DMS79 treated with DMSO at 0.1 percent for 48 hours (cell line): ENCODE results near the gene HOXB1.
"Not testable (repeated sequence)": the region's sequence is repeated elsewhere in the genome, so short reads cannot be mapped to it uniquely, and the experiment has no call there.

Experiments
- DNase-seq: peaks from one replicate; lab custom pipeline; 2025; lab: John Stamatoyannopoulos, UW

HOXB1 gene

DNA sequence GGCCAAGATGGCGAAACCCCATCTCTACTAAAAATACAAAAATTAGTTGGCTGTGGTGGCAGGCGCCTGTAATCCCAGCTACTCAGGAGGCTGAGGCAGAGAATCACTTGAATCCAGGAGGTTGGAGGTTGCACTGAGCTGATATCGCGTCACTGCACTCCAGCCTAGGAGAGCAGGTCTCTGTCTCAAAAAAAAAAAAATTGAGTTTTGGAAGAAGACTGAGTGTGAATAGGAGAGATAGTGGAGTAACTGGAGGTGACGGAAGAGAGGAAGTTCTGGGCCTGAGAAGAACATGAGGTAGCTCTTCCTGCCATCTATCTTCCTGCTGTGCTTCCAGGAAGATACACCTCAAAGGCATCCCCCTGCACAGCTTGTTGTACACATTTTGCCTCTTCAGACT lies 11.4 kb downstream of the HOXB1 start:
- no peak for DNase-seq

DNA sequence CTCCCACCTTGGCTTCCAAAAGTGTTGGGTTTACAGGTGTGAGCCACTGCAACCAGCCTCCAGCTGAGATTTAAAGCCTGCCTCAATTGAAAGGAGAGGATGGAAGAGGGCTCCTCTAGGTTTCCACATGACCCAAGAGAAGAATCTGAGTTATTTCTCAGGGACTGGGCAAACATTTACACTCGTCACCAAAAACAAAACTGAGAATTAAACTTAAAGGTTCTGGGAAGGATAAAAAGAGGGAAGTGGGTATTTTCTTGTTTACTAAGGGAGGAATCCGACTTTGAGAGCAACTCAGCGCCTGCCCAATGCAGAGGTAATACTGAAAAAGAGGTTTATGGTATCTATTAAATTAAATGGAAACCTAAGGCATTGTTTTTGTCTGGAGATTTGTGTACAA lies 13.3 kb downstream of the HOXB1 start:
- DNase-seq: no peak

DNA sequence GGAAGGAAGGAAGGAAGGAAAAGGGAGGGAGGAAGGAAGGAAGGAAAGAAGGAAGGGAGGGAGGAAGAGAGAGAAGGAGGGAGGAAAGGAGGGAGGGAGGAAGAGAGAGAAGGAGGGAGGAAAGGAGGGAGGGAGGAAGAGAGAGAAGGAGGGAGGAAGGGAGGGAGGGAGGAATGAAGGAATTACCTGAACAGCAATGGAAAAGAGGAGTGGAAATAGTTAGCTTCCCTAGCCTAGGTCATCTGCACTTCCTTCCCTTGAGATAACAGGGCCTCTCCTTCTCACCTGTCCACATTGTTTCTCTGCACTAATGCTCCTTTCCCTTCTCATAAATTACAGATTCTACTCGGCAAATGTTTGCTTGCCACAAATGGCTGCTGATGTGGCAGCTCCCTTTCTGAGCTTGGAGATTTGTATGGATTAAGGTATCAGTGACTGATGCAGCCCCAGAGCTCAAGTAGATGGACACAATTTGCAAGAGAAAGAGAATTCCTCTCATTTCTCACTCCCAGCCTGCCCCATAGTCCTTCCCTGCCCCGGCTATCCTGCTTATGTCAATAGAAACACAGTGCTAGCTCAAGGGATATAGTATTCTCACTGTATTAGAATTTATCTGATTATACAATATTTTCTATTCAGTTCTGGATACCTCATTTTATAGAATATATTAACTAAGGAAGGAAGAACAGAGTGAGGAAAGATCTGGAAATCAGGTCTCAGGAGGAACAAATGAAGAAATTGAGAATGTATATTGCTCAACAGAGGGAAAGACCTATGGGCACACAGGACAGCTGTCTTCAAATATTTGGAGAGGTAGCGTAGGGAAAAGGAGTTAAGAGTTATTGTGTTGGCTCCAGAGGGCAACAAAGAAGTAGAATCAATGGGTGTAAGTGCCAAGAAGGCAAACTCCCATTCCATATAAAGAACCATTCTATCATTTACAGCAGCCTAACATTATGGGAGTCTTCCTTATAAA lies 14.6 kb downstream of the HOXB1 start:
- no peak for DNase-seq

DNA sequence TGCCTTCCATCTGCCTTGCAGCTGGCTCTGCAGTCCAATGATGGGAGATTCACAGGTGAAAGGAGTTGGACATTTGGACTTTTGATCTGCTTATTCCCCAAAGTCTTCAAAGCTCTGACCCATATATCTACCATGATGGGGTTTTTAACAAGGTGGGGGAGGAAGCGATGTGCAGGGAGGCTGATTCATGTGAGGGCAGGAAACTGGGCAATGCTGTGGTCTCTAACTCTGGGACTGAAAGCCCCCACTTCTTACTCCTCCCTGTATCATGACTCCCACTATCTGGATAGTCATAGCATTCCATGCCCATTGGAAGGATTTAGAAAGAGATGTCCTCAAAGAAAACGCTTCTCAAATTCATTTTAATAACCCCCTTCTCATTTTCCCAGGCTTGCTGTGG lies 16.3 kb downstream of the HOXB1 start:
- DNase-seq: no peak

DNA sequence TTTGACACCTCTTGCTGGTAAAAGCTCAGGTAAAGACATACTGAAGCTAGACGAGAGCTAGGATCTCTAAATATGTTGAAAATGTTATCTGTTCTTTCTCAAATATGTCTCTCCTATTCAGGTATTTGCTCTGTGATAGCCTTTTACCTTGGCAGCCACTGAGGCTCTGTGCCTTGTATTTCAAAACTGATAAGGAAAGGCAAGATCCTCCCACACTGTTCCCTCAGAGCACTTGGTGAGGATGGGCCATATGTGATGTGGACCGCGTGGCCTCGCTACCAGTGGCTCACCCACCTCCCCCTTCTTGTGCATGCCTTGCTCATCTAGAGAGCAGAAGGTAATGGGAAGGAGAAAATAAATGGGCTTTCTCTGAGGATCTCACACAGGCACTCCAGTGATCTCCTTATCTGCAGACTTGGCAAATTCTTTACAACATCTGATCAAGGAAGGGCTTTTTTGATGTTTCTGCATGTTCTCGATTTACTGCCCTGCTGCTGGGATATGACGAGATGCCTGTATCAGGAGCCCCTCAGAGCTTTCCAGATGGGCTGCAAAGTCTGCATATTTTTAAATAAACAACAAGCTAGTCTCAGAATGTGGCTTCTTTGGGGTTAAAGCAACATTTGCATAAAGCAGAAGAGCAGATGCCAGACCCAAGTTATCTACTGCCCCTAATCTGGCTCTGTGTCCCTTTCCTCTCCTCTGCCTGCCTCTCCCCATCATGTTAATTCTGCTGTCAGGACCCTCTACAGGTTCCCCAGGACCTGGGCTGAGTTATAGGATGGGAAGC lies 16.9 kb downstream of the HOXB1 start:
- DNase-seq: no peak

- no peak for DNase-seq
Measured at GRCh38 chr17:48513097-48513496, 17.7 kb downstream of the HOXB1 start.

GRCh38 chr17:48510761-48511604 lies 19.8 kb downstream of the HOXB1 start:
- DNase-seq: peak; percentile 90

DNA sequence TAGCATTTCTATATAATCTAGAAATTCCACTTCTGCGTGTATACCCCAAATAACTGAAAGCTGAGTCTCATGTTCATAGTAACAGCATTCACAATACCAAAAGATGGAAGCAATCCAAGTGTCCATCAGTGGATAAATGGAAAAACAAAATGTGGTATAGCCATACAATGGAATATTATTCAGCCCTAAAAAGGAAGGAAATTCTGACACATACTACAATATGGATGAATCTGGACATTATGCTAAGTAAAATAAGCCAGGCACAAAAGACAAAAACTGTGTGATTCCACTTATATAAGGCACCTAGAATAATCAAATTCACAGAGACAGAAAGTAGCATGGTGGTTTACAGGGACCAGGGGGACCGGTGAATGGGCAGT lies 20.4 kb downstream of the HOXB1 start:
- DNase-seq: no peak

DNA sequence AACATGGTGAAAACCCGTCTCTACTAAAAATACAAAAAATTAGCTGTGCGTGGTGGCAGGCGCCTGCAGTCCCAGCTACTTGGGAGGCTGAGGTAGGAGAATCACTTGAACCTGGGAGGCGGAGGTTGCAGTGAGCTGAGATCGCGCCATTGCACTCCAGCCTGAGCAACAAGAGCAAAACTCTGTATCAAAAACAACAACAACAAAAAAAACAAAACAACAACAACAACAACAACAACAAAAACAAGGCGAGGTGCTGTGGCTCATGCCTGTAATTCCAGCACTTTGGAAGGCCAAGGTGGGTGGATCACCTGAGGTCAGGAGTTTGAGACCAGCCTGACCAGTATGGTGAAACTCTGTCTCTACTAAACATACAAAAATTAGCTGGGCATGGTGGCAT lies 21.1 kb downstream of the HOXB1 start:
- DNase-seq: not testable (repeated sequence)

- DNase-seq: no peak
Measured at GRCh38 chr17:48506246-48506645, 24.6 kb downstream of the HOXB1 start.

GRCh38 chr17:48505788-48506187 lies 25.0 kb downstream of the HOXB1 start:
- peak; percentile 85 for DNase-seq

- no peak for DNase-seq
Measured at GRCh38 chr17:48504953-48505352, 25.9 kb downstream of the HOXB1 start.

DNA sequence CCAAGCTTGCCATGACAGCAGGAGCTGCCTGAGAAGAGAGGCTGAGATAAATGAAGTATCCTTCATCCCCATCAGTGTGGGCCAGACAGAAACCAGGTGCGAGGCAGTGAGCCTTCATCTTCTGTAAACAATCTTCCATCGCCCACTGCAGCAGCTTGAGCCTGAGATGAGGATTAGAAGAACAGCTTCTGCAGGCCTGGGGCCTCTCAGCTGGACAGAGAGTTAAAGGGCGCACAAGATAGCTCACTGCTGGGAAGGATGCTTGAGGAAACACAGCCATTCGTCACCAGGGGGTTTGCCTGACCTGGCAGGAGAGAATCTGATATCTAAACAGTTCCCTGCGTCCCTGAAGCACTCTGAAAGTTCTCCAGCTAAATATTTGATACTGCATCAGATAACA lies 27.1 kb downstream of the HOXB1 start:
- DNase-seq: peak; percentile 67

DNA sequence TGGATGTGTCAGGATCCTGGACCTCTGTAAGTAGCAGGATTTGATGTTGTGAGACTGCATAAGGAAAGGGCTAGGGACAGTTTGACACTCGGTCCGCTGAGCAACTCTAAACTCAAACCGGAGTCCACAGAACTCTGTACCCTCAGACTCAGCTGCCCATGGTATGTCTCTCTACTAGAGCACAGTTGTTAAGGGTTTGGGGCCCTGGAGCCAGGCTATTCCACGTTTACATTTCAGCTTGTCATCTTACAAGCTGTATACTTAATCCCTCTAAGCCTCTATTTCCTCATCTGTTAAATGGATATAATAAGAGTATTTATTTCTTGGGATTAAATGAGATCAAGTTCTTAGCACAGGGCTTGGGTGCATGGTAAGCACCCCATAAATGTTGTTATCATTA lies 27.9 kb downstream of the HOXB1 start:
- no peak for DNase-seq

DNA sequence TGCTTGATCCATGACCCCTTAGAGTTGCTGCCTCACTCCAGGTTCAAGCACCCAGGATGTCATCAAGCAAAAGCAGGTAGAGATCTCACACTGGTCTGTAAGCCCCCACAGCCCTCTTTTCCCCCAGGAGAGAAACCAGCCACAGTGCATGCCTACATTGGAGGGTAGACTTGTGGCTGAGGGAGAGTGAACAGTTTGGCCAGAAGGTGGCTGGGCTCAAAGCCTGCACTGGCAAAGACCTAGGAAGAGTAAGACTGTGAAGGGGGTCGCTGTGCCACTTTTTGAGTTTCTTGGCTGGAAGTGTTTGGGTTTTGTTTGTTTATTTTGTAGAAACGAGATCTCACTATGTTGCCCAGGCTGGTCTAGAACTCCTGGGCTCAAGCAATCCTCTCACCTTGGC lies 28.5 kb downstream of the HOXB1 start:
- DNase-seq: no peak

DNA sequence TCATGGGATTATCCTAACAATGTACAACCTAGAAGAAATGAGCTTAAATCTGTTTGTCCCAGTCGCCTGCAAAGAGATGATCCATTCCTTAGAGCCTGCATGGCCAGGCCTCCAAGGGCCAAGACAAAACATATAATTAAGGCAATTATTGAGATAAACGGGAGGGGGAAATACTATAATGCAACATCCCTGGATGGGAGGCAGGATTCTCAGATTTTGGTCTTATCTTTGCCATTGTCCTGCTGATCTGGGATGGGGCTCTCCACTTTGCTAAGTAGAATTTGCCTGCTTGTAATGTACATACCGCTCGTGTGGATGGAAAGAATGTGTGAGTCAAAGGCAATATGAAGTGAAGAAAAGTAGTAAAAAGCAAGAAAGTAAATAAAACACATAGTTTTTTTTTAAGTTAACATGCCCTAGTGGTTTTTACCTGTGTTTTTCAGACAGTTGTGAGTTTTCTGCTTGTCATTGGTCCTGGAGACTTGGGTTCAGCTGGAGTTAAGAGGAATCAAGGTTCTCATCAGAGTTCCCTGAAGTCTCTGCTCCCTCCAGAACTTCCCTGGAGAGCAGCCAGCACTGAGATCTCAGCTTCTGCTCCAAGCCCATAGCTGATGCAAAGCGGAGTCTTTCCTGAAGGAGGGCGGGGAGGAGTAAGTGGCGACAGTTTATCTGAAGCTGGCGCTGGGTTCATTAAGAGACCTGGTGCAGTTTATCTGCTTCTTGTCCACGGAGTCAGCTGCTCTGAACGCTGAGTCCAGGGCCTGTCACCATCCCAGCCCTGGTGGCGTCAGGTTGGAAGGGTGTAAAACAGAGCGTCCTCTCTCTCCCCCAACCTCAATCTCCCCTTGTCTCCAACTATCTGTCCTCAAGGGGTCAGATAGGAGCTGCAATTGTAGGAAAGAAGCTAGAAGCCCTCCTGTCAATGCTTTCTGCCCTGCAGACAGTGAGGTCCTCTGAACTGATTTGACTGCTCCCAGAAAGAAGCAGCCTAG lies 30.1 kb downstream of the HOXB1 start:
- DNase-seq: no peak

- no peak for DNase-seq
Measured at GRCh38 chr17:48499735-48500434, 30.9 kb downstream of the HOXB1 start.

DNA sequence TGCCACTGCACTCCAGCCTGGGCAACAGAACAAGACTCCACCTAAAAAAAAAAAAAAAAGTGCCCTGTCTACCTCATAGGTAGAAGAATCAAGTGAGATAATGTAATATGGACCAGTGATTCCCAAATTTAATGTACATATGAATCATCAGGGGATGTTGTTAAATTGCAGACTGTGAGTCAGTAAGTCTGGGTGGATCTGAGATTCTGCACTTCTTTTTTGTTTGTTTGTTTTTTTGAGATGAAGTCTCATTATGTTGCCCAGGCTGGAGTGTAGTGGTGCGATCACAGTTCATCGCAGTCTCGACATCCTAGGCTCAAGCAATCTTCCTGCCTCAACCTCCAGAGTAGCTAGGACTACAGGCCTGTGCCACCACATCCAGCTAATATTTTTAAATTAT lies 31.6 kb downstream of the HOXB1 start:
- no peak for DNase-seq

- DNase-seq: peak; percentile 95
Measured at GRCh38 chr17:48498164-48498850, 32.5 kb downstream of the HOXB1 start.

- no peak for DNase-seq
Measured at GRCh38 chr17:48497103-48497502, 33.7 kb downstream of the HOXB1 start.
